GM21423 (cell line): ENCODE data around the gene HNRNPH1.

Experiments used
- ATAC-seq: cut with Tn5 transposase; IDR thresholded peaks from one replicate; pipeline ENCODE4 v1.9.1; 2021; ENCODE audit warnings: mild to moderate bottlenecking, moderate library complexity; ENCODE audit not compliant: unreplicated experiment

HNRNPH1 gene

DNA sequence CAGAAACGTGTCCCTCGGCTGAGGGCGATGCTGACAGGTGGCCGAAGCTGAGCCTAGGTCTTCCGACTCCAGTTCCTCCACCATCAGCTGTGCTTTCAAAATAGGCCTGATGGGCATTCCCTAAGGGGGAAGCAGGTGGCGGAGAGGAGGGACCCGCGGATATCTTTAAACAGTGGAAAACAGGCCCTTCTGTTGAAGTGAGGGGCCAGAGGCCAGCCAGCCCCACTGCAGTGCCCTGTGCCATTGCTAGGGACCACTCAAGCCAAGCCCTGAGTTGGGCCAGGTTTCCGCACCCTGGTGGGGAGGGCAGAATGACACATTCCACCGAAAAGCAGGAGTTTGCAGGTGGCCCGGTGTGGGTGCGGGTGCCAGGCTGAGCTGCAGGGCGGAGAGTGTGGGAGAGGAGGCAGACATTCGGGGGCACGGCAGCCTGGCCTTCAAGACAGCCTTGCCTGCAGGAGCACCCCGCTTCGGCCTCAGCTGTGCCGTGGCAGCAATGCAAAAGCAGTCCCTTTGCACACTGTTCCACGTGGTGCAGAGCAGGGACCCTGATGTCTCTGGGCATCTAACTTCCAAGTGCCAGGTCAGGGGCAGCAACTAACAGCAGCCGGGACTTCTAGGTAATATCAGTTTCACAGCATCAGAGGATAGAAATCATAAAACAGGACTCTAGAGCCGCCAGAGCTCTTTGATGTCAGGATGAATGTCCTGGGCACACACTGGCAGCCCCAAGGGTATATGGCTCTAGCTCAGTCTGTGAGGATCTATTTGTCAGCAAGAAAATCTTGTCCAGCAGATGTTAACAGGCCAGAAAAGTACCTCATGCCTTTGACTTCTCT lies 17.2 kb downstream of the HNRNPH1 start:
- no peak for ATAC-seq

DNA sequence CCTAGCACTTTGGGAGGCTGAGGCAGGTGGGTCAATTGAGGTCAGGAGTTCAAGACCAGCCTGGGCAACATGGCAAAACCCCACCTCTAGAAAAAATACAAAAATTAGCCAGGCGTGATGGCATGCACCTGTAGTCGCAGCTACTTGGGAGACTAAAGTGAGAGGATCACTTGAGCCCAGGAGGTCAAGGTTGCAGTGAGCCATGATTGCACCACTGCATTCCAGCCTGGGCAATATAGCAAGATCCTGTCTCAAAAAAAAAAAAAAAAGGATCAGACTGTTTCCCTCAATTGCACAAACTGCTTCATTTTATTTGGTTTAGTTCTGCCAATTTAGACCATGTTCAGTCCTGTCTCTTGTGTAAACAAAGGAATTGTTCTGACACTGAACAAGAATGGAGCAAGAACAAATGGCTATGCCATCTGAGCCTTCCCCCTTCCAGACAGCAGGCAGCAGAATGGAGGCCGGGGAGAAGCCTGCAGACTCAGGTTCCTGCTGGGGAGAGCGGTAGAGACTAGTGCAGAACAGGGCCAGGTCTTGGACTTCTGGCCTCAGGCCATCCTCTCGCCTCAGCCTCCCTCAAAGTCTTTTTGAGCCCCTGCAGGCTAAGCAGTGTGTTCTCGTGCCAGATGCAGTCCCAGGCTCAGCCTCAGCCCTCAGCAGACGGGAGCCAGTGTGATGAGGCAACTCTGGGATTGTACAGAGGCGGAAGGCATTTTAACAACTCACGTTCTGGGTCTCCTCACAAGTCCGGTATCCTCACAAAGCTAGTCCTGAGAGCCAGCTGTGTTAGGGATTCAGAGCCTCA lies 18.2 kb downstream of the HNRNPH1 start:
- ATAC-seq: no peak

DNA sequence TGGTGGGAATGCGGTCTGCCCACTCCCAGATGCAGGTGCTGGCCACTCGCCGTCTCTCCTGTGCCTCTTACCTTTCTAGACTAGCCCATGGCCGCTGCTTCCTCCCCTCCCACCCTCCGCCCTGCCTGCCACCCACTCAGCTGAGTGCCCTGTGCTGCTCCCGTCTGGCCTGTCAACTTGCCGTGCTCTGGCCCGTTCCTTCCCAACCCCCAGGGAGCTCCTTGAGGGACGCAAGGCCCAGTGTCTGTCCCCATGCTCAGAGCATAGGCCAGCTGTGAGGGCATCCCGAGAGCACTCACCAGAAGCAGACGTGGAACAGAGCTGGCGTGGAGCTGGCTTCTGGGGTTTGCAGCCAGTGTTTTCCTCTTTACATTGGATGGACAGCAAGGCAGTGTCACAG lies 20.2 kb downstream of the HNRNPH1 start:
- no peak for ATAC-seq

DNA sequence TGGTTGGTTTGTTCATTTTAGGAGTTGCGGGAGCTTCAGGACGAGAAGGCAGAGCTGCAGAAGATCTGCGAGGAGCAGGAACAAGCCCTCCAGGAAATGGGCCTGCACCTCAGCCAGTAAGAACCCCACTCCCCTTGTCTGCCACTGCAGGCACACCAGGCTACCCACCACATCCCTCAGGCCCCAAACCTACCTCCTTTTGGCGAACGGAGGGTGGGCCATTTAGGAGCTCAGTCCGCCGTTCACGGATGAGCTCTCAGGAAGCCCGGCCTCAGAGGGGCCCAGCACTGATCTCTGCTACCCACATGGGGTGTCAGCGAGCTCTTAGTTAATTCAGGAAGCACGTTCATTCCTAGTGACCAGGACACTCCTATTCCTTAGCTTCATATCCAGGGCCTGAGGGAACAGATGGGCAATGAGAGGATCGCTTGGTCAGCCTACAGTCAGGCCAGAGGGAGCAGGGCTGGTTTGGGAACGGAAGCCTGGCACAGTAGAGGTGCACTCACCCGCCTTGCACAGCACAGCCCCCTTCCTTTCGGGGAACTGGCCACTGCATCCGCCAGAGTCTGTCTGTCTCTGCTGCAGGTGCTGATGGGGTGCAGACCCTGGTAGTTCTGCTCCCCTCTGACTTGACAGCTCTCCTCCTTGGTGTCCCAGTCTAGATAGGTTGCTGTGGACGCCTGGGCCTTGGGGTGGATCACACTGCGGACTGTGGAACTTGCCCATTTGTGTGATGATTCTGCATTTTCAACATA lies 21.4 kb downstream of the HNRNPH1 start:
- no peak for ATAC-seq

DNA sequence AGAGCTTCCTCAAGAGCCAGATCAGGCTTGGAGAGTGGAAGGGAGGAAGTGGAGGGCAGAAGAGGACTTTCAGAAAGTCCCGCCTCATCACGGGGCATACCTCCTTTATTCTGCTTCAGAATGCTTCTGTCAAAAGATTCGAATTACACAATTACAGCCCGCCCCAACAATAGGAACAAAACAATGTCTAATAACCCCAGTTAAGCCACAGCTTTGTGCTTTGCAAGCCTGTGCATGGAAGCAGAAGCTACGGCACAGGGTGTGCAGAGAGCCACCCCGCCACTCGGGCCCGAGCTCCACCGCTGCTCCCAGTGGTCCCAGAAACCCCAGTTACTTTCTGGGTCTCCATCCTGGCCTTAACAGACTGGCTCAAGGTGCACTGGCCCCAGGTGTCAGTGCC lies 23.5 kb downstream of the HNRNPH1 start:
- ATAC-seq: no peak

DNA sequence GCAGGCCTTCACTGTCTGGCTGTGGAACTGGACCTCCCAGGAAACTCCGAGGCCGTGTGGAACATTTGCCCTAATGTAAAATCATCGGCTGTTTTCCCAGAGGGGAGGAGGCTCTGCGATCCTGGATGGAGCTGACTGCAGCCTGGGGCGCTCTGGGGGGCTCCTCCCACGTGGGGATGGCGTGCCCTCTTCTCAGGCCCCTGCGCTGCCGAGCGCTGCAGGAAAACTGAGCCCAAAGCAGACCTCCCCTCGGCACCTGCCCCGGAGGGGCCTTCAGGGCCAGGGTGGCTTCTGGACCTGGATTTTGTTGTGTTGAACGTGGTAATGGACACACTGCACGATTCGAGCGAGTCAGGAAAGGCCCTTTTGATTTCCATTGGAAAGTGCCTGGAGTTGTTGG lies 23.9 kb downstream of the HNRNPH1 start:
- ATAC-seq: no peak

DNA sequence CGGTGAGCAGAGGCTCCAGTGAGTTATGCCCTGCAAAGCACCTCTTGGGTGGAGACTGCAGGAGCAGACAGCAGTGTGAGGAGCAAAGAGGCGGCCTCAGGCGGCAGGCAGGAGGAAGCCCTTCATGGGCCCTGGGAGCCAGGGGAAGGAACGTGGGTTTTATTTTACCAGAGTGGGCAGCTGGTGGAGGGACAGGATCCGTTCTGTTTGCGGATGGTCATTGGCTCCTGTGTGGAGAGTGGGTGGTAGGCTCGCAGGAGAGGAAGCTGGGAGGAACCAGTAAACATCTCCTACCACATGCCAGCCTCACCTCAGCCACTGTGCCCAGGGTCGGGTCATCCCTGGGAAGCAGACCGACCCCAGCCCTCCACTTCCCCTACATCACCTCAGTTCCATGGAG lies 24.4 kb downstream of the HNRNPH1 start:
- ATAC-seq: no peak

DNA sequence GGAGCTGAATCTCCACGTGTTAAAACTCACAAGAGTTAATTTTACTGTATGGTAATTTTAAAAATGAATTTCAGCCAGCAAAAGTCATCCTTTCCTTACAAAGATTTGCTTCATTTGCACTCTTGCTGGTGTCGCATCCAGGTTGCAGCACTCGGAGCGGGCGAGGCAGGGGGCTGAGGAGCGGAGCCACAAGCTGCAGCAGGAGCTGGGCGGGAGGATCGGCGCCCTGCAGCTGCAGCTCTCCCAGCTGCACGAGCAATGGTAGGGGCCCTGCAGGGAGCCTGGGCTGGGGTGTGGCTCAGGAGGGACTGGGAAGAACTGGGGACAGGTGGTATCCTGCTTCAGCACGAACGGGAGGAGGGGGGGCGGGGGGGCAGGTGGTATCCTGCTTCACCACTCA lies 27.1 kb downstream of the HNRNPH1 start:
- ATAC-seq: no peak

DNA sequence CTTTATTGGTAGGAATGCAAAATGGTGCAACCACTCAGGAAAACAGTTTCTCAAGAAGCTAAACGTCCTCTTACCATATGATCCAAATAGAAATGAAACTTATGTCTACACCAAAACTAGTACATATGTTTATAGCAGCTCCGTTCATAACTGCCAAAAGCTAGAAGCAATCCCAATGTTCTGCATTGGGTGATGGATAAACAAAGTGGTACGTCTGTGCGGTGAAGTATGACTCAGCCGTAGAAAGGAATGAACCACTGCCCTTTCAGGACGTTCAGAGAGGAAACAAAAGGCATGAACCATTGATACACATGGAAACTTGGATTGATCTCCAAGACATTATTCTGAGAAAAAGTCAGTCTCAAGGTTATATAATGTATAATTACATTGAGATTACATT lies 27.6 kb downstream of the HNRNPH1 start:
- no peak for ATAC-seq

DNA sequence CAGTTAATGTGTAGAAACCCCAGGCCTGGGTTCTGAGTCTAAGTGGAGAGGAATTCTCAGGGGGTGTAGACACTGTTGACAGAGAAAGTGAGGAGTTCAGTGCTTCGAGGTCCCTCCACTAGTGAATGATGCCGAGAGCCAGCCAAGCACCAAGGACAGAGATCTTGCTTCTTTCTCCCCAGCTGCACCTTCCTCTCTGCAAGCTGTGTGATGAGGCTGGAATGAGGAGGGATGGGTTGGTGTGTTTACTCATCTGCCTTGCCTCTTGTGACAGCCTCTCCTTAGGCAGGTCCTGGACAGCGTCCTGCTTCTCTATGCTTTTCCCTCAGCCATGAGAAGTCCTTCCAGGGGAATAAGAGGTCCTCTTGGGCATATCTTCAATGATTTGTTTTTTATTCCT lies 35.3 kb downstream of the HNRNPH1 start:
- no peak for ATAC-seq

DNA sequence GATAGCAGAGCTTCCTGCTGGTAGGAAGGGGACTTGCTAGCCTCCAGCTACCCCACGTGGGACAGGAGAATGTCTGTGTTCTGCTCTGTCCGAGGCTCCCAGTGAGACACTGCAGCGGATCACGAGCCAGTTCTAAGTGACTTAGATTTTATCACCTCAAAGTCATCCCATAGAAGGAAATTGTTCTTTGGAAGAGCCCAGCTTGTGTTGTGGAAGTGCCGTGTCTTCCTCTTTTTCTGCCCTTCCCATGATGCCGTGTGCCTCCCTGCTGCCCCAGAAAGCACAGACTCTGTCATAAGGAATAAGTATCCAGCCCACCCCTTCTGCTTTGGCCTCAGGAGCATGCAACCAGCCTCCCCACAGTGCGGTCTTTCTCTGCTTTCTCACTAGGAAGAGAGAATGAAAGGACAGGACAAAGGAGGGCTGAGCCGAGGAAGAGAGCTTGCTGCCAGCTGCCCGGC lies 37.5 kb downstream of the HNRNPH1 start:
- ATAC-seq: no peak

DNA sequence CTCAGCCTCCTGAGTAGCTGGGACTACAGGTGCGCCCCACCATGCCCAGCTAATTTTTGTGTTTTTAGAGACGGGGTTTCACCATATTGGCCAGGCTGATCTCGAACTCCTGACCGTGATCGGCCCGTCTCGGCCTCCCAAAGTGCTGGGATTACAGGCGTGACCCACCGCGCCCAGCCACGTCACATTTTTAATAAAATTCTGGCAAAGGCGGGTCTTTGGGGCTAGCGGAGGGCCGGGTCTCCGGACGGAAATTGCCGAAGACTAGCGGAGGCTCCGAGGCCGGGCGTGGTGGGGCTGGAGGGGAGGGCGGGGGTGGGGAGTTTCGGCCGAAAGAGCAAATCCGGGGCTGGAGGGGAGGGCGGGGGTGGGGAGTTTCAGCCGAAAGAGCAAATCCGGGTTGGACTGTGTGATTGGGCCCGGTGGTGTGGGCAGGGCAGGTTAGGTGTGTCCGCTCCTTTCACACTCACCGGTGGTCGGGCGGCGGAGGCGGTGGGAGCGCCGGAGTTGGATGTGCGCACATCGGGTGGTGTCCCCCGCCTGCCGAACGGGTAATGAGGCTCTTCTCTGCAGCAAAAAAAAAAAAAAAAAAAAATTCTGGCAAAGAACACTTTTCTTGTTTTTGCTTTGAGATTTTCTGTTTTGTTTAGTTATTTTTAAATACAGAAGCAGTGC lies 46.0 kb downstream of the HNRNPH1 start:
- no peak for ATAC-seq

DNA sequence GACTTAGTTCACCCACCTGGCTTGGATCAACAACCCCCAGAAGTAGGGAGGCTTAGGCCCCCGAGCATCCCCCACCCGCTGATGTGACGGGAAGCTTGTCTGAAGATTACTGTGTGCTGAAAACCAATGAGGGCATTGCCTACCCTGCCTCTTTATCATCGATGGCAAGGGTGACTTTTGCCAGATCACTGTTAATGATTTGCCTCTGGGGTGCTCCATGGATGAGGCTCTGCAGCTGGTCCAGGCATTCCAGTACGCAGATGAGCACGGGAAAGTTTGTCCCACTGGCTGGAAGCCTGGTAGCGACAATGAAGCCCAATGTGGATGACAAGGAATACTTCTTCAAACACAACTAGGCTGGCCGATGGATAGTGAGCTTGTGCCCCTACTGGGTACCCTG lies 51.1 kb downstream of the HNRNPH1 start:
- no peak for ATAC-seq

DNA sequence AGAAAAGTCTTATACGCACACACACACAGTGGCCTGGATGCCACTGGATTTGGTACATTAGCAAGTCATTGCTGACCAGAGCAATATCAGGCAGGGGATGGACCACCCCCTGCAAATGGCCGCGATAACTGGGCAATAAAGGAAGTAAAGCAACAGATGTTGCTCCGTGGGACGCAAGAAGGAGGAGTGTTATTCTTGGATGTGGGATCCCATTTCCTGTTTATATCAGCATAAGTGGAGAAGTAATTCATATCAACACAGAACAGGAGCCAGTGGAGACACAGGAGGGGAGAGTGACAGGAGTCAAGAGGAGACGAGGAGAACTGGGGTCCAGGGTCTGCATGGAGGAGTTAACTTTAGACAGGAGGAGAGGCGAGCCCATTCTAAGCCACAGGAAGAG lies 54.8 kb downstream of the HNRNPH1 start:
- ATAC-seq: no peak

DNA sequence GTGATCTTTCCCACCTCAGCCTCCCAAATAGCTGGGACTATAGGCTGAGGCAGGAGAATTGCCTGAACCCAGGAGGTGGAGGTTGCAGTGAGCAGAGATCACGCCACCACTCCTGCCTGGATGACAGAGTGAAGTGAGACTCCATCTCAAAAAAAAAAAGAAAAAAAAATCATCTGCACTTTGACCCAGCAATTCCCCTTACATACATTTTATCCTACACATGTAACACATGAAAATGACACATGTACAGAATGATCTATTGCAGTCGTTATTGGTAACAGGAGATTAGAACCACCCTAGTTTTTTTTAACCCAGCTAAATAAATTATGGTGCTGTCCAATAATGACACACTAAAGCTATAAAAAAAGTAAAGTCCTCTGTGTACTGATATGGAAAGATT lies 58.9 kb downstream of the HNRNPH1 start:
- ATAC-seq: no peak
